HL-60 (cell line): ENCODE results near the gene NCCRP1.

Experiments
- GABPA ChIP-seq: IDR thresholded peaks from 2 replicates; pipeline ENCODE4 v1.6.1; 2012; ENCODE audit warnings: low read depth
- POLR2AphosphoS5 ChIP-seq: IDR thresholded peaks from 2 replicates; pipeline ENCODE4 v1.6.1; 2012; ENCODE audit warnings: low read depth
- TF ChIP-seq, protein P1 (sequence below): IDR thresholded peaks from one replicate; pipeline ENCODE4 v1.5.1; 2011; ENCODE audit warnings: low read length, control low read depth, inconsistent platforms; ENCODE audit not compliant: insufficient read depth
- TF ChIP-seq, protein P2 (sequence below): IDR thresholded peaks from 2 replicates; pipeline ENCODE4 v1.6.1; 2012; ENCODE audit warnings: low read depth; ENCODE audit not compliant: insufficient replicate concordance

DNA sequence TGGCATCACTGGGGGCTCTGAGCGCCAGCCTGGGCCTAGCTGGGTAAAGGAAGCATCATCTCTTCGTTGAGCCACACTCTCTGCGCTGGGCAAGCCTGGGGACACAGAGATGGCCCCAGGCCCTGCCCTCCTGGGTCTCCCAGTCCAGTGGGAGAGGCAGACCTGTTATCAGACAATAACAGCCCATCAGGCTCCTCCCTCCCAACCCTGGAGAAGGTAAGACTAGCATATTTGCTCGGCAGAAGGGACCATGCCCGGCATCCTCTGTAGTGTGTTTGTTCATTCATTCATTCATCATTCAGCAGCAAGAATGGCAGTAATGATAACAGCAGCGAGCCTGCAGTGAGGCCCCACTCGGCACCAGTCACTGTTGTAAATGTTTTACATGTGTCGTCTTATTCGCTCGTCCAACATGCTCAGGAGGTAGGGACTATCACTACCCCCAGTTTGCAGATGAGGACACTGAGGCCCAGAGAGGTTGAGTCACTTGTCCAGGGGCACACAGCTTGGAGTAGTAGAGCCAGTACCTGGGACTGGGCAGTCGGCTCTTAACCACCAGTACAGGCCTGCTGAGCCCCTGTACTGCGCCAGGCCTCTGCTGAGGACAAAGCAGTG is 38.0 kb upstream of the NCCRP1 start:
- TF ChIP-seq, protein P1, sequence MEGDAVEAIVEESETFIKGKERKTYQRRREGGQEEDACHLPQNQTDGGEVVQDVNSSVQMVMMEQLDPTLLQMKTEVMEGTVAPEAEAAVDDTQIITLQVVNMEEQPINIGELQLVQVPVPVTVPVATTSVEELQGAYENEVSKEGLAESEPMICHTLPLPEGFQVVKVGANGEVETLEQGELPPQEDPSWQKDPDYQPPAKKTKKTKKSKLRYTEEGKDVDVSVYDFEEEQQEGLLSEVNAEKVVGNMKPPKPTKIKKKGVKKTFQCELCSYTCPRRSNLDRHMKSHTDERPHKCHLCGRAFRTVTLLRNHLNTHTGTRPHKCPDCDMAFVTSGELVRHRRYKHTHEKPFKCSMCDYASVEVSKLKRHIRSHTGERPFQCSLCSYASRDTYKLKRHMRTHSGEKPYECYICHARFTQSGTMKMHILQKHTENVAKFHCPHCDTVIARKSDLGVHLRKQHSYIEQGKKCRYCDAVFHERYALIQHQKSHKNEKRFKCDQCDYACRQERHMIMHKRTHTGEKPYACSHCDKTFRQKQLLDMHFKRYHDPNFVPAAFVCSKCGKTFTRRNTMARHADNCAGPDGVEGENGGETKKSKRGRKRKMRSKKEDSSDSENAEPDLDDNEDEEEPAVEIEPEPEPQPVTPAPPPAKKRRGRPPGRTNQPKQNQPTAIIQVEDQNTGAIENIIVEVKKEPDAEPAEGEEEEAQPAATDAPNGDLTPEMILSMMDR = no peak
- TF ChIP-seq, protein P2, sequence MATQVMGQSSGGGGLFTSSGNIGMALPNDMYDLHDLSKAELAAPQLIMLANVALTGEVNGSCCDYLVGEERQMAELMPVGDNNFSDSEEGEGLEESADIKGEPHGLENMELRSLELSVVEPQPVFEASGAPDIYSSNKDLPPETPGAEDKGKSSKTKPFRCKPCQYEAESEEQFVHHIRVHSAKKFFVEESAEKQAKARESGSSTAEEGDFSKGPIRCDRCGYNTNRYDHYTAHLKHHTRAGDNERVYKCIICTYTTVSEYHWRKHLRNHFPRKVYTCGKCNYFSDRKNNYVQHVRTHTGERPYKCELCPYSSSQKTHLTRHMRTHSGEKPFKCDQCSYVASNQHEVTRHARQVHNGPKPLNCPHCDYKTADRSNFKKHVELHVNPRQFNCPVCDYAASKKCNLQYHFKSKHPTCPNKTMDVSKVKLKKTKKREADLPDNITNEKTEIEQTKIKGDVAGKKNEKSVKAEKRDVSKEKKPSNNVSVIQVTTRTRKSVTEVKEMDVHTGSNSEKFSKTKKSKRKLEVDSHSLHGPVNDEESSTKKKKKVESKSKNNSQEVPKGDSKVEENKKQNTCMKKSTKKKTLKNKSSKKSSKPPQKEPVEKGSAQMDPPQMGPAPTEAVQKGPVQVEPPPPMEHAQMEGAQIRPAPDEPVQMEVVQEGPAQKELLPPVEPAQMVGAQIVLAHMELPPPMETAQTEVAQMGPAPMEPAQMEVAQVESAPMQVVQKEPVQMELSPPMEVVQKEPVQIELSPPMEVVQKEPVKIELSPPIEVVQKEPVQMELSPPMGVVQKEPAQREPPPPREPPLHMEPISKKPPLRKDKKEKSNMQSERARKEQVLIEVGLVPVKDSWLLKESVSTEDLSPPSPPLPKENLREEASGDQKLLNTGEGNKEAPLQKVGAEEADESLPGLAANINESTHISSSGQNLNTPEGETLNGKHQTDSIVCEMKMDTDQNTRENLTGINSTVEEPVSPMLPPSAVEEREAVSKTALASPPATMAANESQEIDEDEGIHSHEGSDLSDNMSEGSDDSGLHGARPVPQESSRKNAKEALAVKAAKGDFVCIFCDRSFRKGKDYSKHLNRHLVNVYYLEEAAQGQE = no peak
- TF ChIP-seq GABPA = no peak
- no peak for TF ChIP-seq POLR2AphosphoS5
